22Rv1 (cell line): ENCODE measurements around the gene TREML2.
"Not testable (repeated sequence)": the region's sequence is repeated elsewhere in the genome, so short reads cannot be mapped to it uniquely, and the experiment has no call there.

Source experiments
- ZFX ChIP-seq: fragments of 450-650 bp; IDR thresholded peaks from 2 replicates; pipeline ENCODE4 v1.6.1; 2017; ENCODE audit warnings: antibody characterized with exemption, borderline replicate concordance
- TF ChIP-seq, protein P1 (sequence below): fragments of 450-650 bp; IDR thresholded peaks from 2 replicates; pipeline ENCODE4 v1.5.1; 2017; ENCODE audit warnings: mild to moderate bottlenecking

DNA sequence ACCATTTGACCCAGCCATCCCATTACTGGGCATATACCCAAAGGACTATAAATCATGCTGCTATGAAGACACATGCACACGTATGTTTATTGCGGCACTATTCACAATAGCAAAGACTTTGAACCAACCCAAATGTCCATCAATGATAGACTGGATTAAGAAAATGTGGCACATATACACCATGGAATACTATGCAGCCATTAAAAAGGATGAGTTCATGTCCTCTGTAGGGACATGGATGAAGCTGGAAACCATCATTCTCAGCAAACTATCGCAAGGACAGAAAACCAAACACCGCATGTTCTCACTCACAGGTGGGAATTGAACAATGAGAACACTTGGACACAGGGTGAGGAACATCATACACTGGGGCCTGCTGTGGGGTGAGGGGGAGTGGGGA is 45.6 kb upstream of the TREML2 start:
- TF ChIP-seq, protein P1, sequence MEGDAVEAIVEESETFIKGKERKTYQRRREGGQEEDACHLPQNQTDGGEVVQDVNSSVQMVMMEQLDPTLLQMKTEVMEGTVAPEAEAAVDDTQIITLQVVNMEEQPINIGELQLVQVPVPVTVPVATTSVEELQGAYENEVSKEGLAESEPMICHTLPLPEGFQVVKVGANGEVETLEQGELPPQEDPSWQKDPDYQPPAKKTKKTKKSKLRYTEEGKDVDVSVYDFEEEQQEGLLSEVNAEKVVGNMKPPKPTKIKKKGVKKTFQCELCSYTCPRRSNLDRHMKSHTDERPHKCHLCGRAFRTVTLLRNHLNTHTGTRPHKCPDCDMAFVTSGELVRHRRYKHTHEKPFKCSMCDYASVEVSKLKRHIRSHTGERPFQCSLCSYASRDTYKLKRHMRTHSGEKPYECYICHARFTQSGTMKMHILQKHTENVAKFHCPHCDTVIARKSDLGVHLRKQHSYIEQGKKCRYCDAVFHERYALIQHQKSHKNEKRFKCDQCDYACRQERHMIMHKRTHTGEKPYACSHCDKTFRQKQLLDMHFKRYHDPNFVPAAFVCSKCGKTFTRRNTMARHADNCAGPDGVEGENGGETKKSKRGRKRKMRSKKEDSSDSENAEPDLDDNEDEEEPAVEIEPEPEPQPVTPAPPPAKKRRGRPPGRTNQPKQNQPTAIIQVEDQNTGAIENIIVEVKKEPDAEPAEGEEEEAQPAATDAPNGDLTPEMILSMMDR: not testable (repeated sequence)
- TF ChIP-seq ZFX: not testable (repeated sequence)
